Measurements from ENCODE around the gene TMC7. TPM values are rescaled to one million over a fixed set of nuclear protein-coding genes. Genes with fewer than 3 reads are reported as not detected.

TMC7 gene
- total RNA-seq, 1 experiment from 2014 or later: not detected

Small RNA genes lying within 50 kb of the gene (small RNA-seq; reads per million reads assigned to genes)
- gene RNU6-1340P: not detected

Other genes starting within 250 kb of the TMC7 start
- gene RPS15A, start 193.6 kb upstream of the TMC7 start, total RNA-seq (2014; rRNA removed; shearing (Covaris generic); ENCODE audit: low replicate concordance): 2,194 and 2,892 TPM in 2 replicates
- 120 and 287 TPM in 2 replicates for gene ARL6IP1, start 182.4 kb upstream of the TMC7 start, total RNA-seq (2014; rRNA removed; shearing (Covaris generic); ENCODE audit: low replicate concordance)
- 63.1 and 91.0 TPM in 2 replicates for gene SMG1, start 57.5 kb upstream of the TMC7 start, total RNA-seq (2014; rRNA removed; shearing (Covaris generic); ENCODE audit: low replicate concordance)
- gene COQ7, start 83.7 kb downstream of the TMC7 start, total RNA-seq (2014; rRNA removed; shearing (Covaris generic); ENCODE audit: low replicate concordance): 6.1 and 31.7 TPM in 2 replicates
- not detected in 2 replicates for gene ITPRIPL2, start 130.0 kb downstream of the TMC7 start, total RNA-seq (2014; rRNA removed; shearing (Covaris generic); ENCODE audit: low replicate concordance)
- gene SYT17, start 184.3 kb downstream of the TMC7 start, total RNA-seq (2014; rRNA removed; shearing (Covaris generic); ENCODE audit: low replicate concordance): not detected in 2 replicates